Measurements from ENCODE around the gene ZFHX2. TPM values are rescaled to one million over a fixed set of nuclear protein-coding genes. Genes with fewer than 3 reads are reported as not detected.

ZFHX2 gene
- total RNA-seq, 2 donors from 2014 or later = 1.8 to 2.0 TPM

DNA sequence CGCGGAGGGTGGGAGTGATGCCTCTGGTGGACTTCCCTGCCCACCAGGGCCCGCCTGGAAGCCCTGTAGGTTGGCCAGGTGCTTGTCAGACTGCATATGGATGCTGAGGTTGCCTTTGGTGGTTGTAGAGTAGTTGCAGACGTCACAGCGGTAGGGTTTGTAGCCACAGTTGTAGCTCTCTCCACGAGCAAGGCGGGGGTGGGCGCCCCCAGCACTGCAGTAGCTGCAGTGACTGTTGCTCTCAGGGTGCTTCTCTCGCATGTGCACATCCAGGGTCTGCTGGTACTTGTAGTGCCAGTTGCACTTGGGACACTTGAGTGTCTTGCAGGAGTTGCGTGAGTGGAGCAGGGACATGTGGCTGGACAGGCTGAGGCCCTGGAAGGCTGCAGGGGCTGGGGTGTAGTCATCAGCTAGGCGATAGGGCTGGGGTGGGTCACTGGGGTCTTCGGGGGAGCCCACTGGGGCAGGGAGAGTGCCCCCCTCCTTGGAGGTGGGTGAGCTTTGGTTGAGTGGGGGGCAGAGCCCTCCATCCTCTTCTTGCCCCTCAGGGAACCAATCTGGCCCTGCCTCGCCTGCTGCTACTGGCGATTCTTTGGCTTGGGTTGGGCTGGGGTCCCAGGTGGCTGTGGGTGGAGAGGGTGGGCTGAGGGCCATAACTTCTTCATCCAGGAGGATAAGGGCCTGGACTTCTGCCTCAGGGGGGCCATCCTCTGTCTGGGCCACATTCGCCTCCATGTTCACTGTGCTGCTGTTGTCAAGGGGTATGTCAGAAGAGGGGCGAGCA lies 17.7 kb downstream of the ZFHX2 start:
- no peaks in the 10 kb centered on the region for H3K4me1 ChIP-seq
- intact Hi-C loops (cut with DNase I) = no loop called here
- no peaks in the 10 kb centered on the region for H3K9me3 ChIP-seq
- H3K4me3 ChIP-seq = no peak overlapping the region
- H3K9ac ChIP-seq (ENCODE audit: low read depth in 2 of 2, low read length in 2 of 2) = no peak overlapping the region
- TF ChIP-seq, protein P1, sequence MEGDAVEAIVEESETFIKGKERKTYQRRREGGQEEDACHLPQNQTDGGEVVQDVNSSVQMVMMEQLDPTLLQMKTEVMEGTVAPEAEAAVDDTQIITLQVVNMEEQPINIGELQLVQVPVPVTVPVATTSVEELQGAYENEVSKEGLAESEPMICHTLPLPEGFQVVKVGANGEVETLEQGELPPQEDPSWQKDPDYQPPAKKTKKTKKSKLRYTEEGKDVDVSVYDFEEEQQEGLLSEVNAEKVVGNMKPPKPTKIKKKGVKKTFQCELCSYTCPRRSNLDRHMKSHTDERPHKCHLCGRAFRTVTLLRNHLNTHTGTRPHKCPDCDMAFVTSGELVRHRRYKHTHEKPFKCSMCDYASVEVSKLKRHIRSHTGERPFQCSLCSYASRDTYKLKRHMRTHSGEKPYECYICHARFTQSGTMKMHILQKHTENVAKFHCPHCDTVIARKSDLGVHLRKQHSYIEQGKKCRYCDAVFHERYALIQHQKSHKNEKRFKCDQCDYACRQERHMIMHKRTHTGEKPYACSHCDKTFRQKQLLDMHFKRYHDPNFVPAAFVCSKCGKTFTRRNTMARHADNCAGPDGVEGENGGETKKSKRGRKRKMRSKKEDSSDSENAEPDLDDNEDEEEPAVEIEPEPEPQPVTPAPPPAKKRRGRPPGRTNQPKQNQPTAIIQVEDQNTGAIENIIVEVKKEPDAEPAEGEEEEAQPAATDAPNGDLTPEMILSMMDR (IDR thresholded peaks at IDR 0.05) = no peak
- no peaks in the 10 kb centered on the region for H3K27me3 ChIP-seq
- no peak overlapping the region for H3K27ac ChIP-seq
- no peaks in the 10 kb centered on the region for H3K36me3 ChIP-seq
- no peak for DNase-seq

DNA sequence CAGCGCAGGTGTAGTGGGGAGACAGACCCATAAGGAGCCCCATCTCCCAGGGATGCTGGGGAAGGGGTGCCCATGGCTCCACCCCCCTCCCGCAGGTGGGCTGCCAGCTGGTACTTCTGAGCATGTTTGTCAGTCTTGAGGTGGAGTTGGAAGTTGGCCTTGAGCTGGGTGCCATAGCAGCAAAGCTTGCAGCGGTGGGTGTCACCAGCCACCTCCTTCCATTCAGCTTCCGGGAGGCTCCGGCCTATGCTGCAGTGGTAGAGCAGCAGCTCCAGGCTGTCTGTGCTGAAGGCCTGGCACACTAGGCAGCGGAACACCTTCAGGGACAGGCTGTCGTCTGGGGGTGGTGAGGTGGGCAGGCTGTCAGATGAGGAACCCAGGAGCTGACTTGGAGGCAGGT lies 18.9 kb downstream of the ZFHX2 start:
- no peak for DNase-seq
- H3K4me3 ChIP-seq = no peak overlapping the region
- TF ChIP-seq, protein P1 (IDR thresholded peaks at IDR 0.05) = no peak
- no peaks in the 10 kb centered on the region for H3K36me3 ChIP-seq
- H3K27ac ChIP-seq = no peak overlapping the region
- H3K4me1 ChIP-seq = no peaks in the 10 kb centered on the region
- H3K9ac ChIP-seq (ENCODE audit: low read depth in 2 of 2, low read length in 2 of 2) = no peak overlapping the region
- intact Hi-C loops (cut with DNase I) = no loop called here
- H3K27me3 ChIP-seq = no peaks in the 10 kb centered on the region
- no peaks in the 10 kb centered on the region for H3K9me3 ChIP-seq

DNA sequence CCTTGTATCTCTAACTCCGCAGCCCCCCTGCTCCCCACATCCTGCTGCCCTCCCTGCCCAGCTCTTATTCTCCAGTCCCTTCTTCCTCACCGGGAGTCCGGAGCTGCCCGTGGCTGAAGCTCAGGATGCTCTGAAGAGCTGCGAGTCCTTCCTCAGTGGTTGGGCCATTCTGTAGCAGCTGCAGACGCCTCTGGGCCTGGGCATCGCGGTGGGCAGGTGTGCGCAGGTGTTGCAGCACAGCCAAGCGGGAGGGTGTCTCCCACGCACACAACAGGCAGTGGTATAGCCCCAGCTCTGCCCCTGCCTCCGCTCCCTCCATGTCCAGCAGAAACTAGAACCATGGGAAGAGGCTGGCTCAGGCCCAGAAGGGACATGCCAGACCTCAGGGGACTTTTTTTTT lies 20.2 kb downstream of the ZFHX2 start:
- no peak overlapping the region for H3K4me3 ChIP-seq
- H3K4me1 ChIP-seq = no peaks in the 10 kb centered on the region
- no peak overlapping the region for H3K27ac ChIP-seq
- DNase-seq = no peak
- no peak overlapping the region for H3K9ac ChIP-seq (ENCODE audit: low read depth in 2 of 2, low read length in 2 of 2)
- intact Hi-C loops (cut with DNase I) = no loop called here
- no peaks in the 10 kb centered on the region for H3K9me3 ChIP-seq
- TF ChIP-seq, protein P1 (IDR thresholded peaks at IDR 0.05) = no peak
- H3K27me3 ChIP-seq = no peaks in the 10 kb centered on the region
- no peaks in the 10 kb centered on the region for H3K36me3 ChIP-seq

DNA sequence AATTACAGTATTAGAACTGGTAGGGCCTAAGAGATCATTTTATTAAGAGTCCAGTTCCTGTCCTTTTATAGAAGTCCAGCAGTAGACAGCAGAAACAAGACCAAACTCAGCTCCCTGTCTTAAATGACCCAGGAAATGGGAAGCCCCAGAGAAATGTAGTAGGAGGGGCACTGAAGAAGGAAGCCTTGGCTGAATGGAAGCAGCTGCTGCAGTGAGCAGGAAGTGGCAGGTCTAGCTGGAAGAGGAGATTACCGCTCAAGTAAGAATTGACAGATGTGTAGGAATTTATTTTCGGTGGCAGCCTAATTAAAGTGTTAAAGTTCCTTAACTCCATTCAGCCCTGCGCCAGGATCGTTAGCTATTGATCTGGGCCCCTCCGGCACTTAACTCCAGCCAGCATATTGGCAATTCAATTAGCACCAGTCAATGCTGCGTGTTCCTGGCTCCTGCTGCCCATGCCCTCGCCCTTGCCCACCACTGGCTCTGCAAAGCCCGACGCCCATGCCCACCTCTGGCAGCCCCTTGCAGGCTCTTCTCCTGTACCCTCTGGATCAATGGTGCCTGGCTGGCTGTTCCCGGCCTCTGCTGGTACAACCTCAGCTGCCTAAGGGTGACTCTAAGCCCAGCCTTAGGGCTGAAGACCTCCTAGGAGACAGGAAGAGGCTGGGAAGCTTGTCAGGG lies 21.1 kb downstream of the ZFHX2 start:
- H3K9ac ChIP-seq (ENCODE audit: low read depth in 2 of 2, low read length in 2 of 2) = no peak overlapping the region
- no peaks in the 10 kb centered on the region for H3K36me3 ChIP-seq
- no peaks in the 10 kb centered on the region for H3K4me1 ChIP-seq
- H3K4me3 ChIP-seq = no peak overlapping the region
- TF ChIP-seq, protein P1 (IDR thresholded peaks at IDR 0.05) = no peak
- no peak for DNase-seq
- intact Hi-C loops (cut with DNase I) = no loop called here
- H3K27me3 ChIP-seq = no peaks in the 10 kb centered on the region
- H3K27ac ChIP-seq = no peak overlapping the region
- no peaks in the 10 kb centered on the region for H3K9me3 ChIP-seq

DNA sequence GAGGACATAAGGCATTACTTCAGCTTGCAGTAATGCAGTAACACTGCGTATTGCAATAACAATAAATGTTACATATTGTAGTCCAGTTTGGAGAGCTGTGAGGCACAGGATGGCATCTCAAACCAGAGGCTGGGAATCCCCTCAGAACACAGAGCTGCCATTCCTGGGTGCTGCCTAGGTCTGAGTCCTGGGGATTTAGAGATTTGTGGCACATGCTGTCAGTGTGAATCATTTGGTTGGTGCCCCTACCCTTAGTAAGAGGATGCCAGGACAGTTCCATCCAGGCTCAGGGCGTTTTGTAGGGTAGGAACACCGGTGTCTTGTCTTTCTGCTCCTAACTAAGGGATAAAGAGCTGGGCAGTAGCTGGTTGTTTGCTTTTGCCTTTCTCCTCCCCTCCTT lies 22.5 kb downstream of the ZFHX2 start:
- no peaks in the 10 kb centered on the region for H3K36me3 ChIP-seq
- H3K27me3 ChIP-seq = no peaks in the 10 kb centered on the region
- TF ChIP-seq, protein P1 (IDR thresholded peaks at IDR 0.05) = no peak
- H3K4me3 ChIP-seq = no peak overlapping the region
- no peaks in the 10 kb centered on the region for H3K4me1 ChIP-seq
- no peak for DNase-seq
- H3K9ac ChIP-seq (ENCODE audit: low read depth in 2 of 2, low read length in 2 of 2) = no peak overlapping the region
- intact Hi-C loops (cut with DNase I) = no loop called here
- no peaks in the 10 kb centered on the region for H3K9me3 ChIP-seq
- no peak overlapping the region for H3K27ac ChIP-seq

Data from colonic mucosa (tissue), 4 donors.